ENCODE data around the gene TNIP3. TPM values are rescaled to one million over a fixed set of nuclear protein-coding genes. Genes with fewer than 3 reads are reported as not detected.

Gene TNIP3
- total and polyA plus RNA-seq, 10 donors, result 0.24 to 3.8 (median 1.5) TPM

GRCh38 chr4:121126449-121127006 lies 37.6 kb downstream of the TNIP3 start:
- H3K27ac ChIP-seq, result no peak overlapping the region
- intact Hi-C loops (cut with DNase I; ENCODE audit: low total_unique reads), result no loop called here
- DNase-seq, result no peak
- H3K27me3 ChIP-seq (replicated peaks in 1 of 7), result no peaks in the 10 kb centered on the region
- H3K4me3 ChIP-seq, result no peak overlapping the region
- no peaks in the 10 kb centered on the region for H3K9me3 ChIP-seq
- H3K36me3 ChIP-seq, result no peaks in the 10 kb centered on the region
- no peaks in the 10 kb centered on the region for H3K4me1 ChIP-seq
- no peak for TF ChIP-seq POLR2A (IDR thresholded peaks at IDR 0.05)
- TF ChIP-seq, protein P1, sequence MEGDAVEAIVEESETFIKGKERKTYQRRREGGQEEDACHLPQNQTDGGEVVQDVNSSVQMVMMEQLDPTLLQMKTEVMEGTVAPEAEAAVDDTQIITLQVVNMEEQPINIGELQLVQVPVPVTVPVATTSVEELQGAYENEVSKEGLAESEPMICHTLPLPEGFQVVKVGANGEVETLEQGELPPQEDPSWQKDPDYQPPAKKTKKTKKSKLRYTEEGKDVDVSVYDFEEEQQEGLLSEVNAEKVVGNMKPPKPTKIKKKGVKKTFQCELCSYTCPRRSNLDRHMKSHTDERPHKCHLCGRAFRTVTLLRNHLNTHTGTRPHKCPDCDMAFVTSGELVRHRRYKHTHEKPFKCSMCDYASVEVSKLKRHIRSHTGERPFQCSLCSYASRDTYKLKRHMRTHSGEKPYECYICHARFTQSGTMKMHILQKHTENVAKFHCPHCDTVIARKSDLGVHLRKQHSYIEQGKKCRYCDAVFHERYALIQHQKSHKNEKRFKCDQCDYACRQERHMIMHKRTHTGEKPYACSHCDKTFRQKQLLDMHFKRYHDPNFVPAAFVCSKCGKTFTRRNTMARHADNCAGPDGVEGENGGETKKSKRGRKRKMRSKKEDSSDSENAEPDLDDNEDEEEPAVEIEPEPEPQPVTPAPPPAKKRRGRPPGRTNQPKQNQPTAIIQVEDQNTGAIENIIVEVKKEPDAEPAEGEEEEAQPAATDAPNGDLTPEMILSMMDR (IDR thresholded peaks at IDR 0.05 in 8 of 11, conservative IDR thresholded peaks at IDR 0.05 in 3 of 11), result no peak
- WGBS, 5 donors, result 81 to 93% (median 85%) methylated on average over 6 of the region's 6 CpGs

- TF ChIP-seq POLR2A (IDR thresholded peaks at IDR 0.05), result no peak
- TF ChIP-seq POLR2AphosphoS5 (IDR thresholded peaks at IDR 0.05), result no peak
- TF ChIP-seq, protein P1 (IDR thresholded peaks at IDR 0.05 in 8 of 11, conservative IDR thresholded peaks at IDR 0.05 in 3 of 11), result no peak
- Histone ChIP-seq H3K36me3 (no peaks in the 10 kb centered on the region), H3K4me3 (no peak overlapping the region), H3K4me1 (no peaks in the 10 kb centered on the region), H3K9me3 (no peaks in the 10 kb centered on the region), H3K27ac (no peak overlapping the region), H3K27me3 (replicated peaks in 1 of 7) (no peaks in the 10 kb centered on the region)
- WGBS, 5 donors, result 90 to 100% (median 96%) methylated on average over 3 of the region's 3 CpGs
- intact Hi-C loops (cut with DNase I; ENCODE audit: low total_unique reads), result no loop called here
- DNase-seq, result no peak
Observed at GRCh38 chr4:121125498-121125885, 38.6 kb downstream of the TNIP3 start.

- 57 to 71% (median 66%) methylated on average over 2 of the region's 2 CpGs for WGBS, 5 donors
- no peaks in the 10 kb centered on the region for H3K9me3 ChIP-seq
- TF ChIP-seq POLR2A (IDR thresholded peaks at IDR 0.05) (no peak), POLR2AphosphoS5 (IDR thresholded peaks at IDR 0.05) (no peak)
- TF ChIP-seq, protein P1 (IDR thresholded peaks at IDR 0.05 in 8 of 11, conservative IDR thresholded peaks at IDR 0.05 in 3 of 11), result no peak
- intact Hi-C loops (cut with DNase I; ENCODE audit: low total_unique reads), result no loop called here
- H3K36me3 ChIP-seq, result no peaks in the 10 kb centered on the region
- H3K4me1 ChIP-seq, result no peaks in the 10 kb centered on the region
- no peak overlapping the region for H3K4me3 ChIP-seq
- no peak for DNase-seq
- H3K27ac ChIP-seq, result no peak overlapping the region
- no peaks in the 10 kb centered on the region for H3K27me3 ChIP-seq (replicated peaks in 1 of 7)
Observed at GRCh38 chr4:121122661-121123060, 41.5 kb downstream of the TNIP3 start.

DNA sequence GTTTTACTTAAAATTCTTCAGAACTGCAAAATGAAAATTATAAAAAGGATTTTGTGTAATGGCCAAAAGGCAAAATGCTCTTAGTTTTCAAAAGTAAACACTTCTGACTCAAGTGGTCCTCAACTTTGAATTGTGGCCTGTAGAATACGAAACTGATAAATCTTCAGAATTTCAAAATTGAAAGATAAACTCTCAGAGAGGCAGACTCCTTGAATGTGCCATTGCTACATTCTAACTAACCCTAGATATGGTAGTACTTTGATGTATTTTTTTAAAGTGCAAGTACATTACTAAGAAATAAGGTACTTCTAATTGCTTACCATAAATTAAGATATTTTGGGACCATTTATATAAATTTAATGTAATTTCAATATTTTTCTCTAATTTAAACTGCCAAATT lies 44.4 kb downstream of the TNIP3 start:
- intact Hi-C loops (cut with DNase I; ENCODE audit: low total_unique reads), result no loop called here
- H3K9me3 ChIP-seq, result no peaks in the 10 kb centered on the region
- no peaks in the 10 kb centered on the region for H3K4me1 ChIP-seq
- no peak overlapping the region for H3K27ac ChIP-seq
- H3K4me3 ChIP-seq, result no peak overlapping the region
- 79 to 88% (median 83%) methylated on average over 1 of the region's 1 CpG for WGBS, 5 donors
- H3K36me3 ChIP-seq, result no peaks in the 10 kb centered on the region
- no peak for DNase-seq
- H3K27me3 ChIP-seq (replicated peaks in 1 of 7), result no peaks in the 10 kb centered on the region
- TF ChIP-seq POLR2A (IDR thresholded peaks at IDR 0.05) (no peak), POLR2AphosphoS5 (IDR thresholded peaks at IDR 0.05) (no peak)
- TF ChIP-seq, protein P1 (IDR thresholded peaks at IDR 0.05 in 8 of 11, conservative IDR thresholded peaks at IDR 0.05 in 3 of 11), result no peak
